GM12872 (cell line): ENCODE results near the gene ROR2.

Source experiments
- CTCF ChIP-seq: IDR thresholded peaks from 3 replicates; pipeline ENCODE4 v1.5.1; 2011; ENCODE audit warnings: low read depth, mild to moderate bottlenecking, low read length, moderate library complexity; ENCODE audit not compliant: insufficient read depth

ROR2 gene

GRCh38 chr9:91902475-91903125 lies 47.4 kb downstream of the ROR2 start:
- no peak for TF ChIP-seq CTCF

- no peak for TF ChIP-seq CTCF
These were observed 49.2 kb downstream of the ROR2 start for GRCh38 chr9:91900797-91901177.

GRCh38 chr9:91900055-91900796 lies 49.8 kb downstream of the ROR2 start:
- TF ChIP-seq CTCF, result no peak

DNA sequence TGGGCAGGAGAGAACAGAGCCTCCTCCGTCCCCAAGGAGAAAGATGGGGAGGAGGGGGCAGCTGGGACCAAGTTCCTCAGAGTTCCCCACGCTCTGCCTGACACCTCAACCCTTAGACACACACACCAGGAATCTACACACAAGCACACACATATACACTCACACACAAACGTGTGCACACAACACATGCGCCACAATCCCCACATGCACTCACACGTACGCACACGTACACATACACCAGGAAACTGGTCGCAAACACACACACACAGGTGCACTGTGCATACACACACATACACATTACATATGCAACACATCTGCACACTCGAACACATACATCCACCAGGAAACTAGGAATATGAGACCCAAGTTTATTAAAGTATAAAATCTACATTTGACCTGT lies 50.4 kb downstream of the ROR2 start:
- no peak for TF ChIP-seq CTCF

- TF ChIP-seq CTCF, result no peak
These were observed 50.8 kb downstream of the ROR2 start for GRCh38 chr9:91899219-91899563.

DNA sequence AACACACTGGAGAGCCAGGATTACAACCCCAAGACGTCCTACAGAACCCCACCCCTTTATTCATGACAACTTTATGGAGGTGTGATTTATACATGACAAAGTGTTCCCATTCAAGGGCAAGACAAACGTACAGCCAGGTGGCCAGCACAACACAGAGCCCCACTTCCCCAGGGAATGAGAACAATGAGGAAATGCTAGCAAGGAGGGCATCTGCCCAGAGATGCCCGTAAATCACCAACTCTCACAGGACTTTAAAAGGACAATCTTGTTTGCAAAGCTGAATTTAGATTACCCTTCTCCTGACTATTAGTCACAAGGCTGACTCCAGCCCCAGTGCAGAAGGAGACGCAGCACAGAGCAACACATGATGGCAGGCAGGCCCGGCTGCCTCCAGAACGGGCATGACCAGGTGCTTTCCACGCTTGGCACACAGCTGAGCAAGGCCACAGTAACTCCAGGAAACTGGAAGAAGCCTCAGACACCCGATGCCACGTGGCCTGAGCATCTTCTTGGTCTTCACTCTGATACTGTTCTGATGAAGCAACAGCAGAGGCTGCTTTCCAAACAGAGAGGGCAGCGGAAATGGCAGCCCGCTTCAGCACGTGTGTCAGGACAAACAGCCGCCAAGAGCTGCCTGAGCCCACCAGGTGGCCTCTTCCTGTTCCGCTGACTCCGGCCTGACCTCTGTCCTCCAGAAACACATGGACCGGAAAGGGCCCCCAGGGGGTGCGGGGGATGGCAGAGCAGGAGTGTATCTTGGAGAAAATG lies 51.4 kb downstream of the ROR2 start:
- TF ChIP-seq CTCF, result no peak

DNA sequence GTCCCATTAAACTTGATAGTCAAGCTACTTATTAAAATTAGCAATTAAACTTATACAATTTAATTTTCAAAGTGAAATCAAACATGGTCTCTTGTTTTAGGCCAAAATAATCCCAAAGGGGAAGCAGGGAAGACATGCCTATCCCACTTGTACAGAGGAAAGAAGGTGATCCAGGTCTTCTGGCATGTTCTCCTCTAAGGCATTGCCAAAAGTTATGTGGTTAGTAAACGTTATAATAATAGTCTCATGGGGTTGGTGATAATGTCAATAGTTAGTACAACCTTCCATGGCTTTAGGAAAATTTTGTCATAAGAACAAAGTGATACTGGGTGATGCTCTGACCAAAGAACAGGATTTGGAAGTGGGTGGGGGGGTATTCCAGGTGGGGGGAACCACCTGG lies 52.8 kb downstream of the ROR2 start:
- TF ChIP-seq CTCF, result no peak
